KOPT-K1 (cell line): ENCODE results near the gene WBP11.

Source experiments
- H3K27ac ChIP-seq: fragments of 200-600 bp; sonication (generic); 2 replicates; pipeline ENCODE4 v1.5.1; 2016; ENCODE audit warnings: antibody characterized with exemption, mild to moderate bottlenecking, low read depth, low read length; ENCODE audit not compliant: poor library complexity, severe bottlenecking
- H3K36me3 ChIP-seq: fragments of 200-600 bp; sonication (generic); 2 replicates; pipeline ENCODE4 v1.5.1; 2017; ENCODE audit warnings: antibody characterized with exemption, mild to moderate bottlenecking, low read length, moderate library complexity; ENCODE audit not compliant: insufficient read depth
- H3K9me3 ChIP-seq: fragments of 200-600 bp; sonication (generic); 2 replicates; pipeline ENCODE4 v1.5.1; 2017; ENCODE audit warnings: antibody characterized with exemption, low read length, mild to moderate bottlenecking; ENCODE audit not compliant: insufficient read depth, poor library complexity, severe bottlenecking

WBP11 gene

DNA sequence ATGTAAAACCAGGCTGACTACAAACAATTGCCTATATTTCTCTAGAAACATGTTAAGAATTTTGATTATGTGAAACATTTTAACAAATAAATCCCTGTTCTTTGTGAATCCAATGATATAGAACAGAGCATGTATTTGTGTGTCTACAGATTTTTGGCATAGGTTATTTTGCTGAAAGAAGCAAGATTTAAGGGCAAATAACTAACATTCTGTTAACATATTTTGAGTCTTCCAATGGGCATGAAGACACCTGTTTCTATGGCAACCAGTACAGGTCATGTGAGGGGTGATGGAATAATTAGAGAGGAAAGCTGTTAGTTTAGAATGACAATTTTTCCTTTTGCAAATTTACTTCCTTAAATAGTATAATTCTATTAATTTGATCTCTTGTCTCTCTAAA lies 31.2 kb upstream of the WBP11 start:
- Histone ChIP-seq H3K9me3 (no peaks in the 10 kb centered on the region), H3K36me3 (no peaks in the 10 kb centered on the region), H3K27ac (no peak overlapping the region)

DNA sequence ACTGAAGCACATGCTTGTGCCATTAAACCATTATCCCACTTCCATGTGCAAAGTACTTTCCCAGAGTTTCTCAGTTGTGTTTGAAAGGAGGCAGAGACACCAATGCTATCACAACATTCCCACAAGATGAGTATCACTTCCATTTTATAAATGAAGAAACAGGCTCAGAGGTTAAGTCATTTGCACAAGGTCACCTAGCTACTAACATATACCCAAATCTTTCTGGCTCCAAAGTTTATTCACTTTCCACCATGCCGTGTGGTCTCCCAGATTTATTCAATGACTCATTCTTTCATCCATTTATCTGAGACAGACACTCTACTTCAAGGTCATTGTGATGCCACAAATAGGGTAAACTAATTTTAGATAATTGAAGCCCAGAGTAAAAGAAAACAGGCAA lies 30.7 kb upstream of the WBP11 start:
- no peaks in the 10 kb centered on the region for H3K36me3 ChIP-seq
- no peaks in the 10 kb centered on the region for H3K9me3 ChIP-seq
- no peak overlapping the region for H3K27ac ChIP-seq

DNA sequence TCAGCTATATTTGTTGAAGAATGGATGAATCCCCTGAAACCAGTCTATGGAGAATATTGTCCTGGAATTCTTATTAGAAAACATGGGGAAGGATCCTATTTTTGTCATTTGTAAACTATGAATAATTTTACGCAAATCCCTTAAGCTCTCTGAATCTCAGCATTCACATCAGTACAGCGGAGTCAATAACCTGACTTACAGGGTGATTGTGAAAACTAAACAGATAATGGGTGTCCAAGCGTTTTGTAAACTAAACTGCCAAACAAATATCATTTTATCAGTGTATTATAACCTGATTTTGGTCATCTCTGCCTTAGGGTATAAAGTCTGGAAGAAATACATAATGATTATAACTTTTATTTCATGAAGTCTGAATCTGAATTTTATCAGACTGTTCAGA lies 30.1 kb upstream of the WBP11 start:
- H3K36me3 ChIP-seq = no peaks in the 10 kb centered on the region
- H3K27ac ChIP-seq = no peak overlapping the region
- no peaks in the 10 kb centered on the region for H3K9me3 ChIP-seq

DNA sequence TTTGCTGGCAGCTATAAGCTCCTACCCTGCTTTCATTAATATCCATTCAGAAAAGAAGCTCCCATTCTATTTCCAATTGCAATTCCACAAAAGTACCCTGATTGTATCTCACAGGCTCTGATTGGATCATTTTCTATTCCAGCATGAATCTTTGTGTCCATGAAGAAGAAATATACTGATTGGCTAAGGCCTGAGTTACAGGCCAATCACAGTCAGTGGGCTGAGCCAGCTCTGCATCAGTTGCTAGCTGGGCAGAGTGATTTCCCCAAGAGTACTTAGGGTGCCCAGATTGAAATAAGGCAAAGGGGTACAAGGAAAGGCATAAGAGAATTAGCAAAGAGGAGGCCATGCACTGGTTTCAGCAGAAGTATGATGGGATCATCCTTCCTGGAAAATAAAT lies 25.6 kb upstream of the WBP11 start:
- Histone ChIP-seq H3K9me3 (no peaks in the 10 kb centered on the region), H3K36me3 (no peaks in the 10 kb centered on the region), H3K27ac (no peak overlapping the region)

DNA sequence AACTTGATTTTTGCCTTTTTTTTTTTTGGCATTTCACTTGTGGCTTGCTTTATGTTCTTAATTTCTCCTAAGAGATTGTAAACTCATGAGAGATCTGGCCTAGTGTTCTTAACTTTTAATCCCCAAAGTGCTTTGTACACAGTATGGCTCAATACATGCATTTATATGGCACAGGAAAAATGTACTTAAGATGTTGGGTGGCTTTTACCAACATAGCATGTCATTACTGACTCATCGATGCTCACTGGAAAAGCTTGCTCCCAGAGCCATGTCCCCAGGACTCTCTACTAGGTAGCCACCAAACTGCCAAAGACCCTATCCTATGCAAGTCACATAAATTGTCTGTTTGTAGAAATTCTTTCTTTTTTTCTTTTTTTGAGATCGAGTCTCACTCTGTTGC lies 23.8 kb upstream of the WBP11 start:
- Histone ChIP-seq H3K36me3 (no peaks in the 10 kb centered on the region), H3K9me3 (no peaks in the 10 kb centered on the region), H3K27ac (no peak overlapping the region)

DNA sequence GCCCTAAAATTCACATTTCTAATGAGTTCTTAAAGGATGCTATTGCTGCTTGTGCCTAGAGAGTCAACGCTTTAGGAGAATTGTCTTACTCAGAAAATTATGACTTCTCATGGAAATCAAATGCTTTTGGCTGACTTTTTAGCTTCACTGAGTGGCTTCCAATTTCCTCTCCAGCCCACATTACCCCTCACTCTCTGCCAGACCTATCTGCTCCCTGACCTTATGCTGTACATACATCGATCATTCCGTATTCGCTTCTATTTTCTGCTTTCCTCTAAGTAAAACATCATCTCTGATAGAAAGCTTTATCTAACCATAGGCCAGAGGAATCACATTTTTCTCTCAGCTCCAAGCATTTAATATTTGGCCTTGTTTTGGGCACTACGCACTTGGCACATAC lies 23.2 kb upstream of the WBP11 start:
- Histone ChIP-seq H3K36me3 (no peaks in the 10 kb centered on the region), H3K9me3 (no peaks in the 10 kb centered on the region), H3K27ac (no peak overlapping the region)

DNA sequence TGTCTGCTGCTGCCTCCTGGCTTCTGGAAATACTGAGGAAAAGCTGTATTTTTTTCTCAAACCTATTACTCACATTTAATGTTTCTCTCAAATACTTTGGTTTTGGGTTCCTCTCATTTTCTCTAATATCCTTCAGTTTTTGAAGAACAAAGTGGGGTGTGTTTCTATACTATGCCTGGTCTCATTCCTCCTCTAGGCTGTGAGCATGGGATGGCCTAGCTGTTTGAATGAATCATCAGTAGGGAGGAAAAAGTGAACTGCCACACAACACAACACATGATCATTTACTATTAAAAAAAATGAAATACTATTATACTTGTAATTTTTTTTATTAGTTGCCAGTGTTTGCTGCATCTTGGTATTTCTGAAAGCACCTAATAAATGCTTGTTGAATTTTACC lies 22.0 kb upstream of the WBP11 start:
- H3K36me3 ChIP-seq = no peaks in the 10 kb centered on the region
- no peak overlapping the region for H3K27ac ChIP-seq
- no peaks in the 10 kb centered on the region for H3K9me3 ChIP-seq

DNA sequence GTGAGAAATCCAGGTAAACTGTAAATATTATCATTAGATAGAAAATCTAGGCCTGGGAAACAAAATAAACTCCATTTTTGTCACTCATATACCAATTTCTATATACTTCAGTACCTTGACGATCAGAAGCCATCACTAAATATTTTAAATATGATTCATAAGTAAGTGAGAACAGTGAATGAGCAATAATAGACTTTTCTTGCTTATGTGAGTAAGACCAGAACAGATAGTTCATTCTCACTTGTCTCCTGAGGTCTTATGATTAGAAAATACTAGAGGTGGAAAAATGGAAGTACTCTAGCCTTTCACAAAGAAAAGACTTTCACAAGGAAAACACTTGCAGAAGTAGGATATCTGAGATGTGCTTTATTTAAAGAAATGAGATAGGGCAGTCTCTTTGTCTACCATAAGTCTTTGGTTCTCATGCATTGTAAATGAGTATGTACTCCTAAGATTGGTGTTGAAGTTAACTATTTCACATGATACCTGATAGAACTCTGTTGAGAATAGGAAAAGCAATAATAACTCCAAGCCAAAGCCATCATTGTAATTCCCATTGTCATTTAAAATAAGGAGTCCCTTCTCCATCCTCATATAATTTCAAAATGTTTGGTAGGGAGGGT lies 20.8 kb upstream of the WBP11 start:
- no peak overlapping the region for H3K27ac ChIP-seq
- H3K9me3 ChIP-seq = no peaks in the 10 kb centered on the region
- no peaks in the 10 kb centered on the region for H3K36me3 ChIP-seq

DNA sequence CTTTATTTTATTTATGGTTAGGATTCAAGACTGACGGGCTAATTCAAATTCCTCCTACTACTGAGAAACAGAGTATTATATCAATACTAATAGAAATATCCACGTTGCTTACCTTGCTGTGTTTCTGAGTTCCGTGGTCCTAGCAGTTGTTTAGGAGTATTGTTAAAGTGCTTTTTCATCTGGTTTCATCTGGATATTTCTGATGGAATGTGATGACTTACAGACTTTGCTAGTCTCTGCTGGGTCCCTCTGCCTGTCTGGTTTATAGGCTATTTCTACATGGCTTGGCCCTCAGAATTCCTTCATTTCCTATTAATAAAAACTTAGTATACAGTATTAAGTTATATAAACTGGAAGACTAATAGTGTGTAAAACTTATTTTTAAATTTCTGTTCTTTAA lies 10.7 kb upstream of the WBP11 start, which contains the start of gene SMCO3:
SMCO3 (minus strand) TSS at position 169 of the 400 bp plus-strand sequence. CDS start 7,502 bp downstream, outside the sequence.
- H3K27ac ChIP-seq = no peak within 1 kb of the TSS

DNA sequence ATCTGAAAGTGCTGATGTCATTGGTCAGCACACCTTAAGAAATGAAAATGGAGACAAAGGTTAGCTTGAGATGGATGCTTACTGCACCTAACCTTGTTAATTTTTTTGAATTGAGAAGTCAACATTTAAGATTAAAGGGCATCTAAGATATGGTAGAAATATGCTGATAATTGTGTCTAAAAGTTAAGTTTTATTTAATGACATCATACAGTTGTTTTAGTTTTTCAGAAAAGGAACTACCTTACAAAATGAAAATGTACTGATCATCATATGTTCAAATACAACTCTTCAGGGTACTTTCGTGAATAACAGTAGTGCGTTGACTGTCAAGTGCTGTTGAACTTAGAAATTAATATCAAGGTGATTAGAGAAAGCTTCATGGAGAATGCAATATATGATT lies 8.2 kb upstream of the WBP11 start:
- H3K9me3 ChIP-seq = no peaks in the 10 kb centered on the region
- H3K36me3 ChIP-seq = no peaks in the 10 kb centered on the region
- no peak overlapping the region for H3K27ac ChIP-seq

More for the DNA sequence above, 10.7 kb upstream of the WBP11 start, which contains the start of gene SMCO3:
- H3K36me3 ChIP-seq = no peaks in the 10 kb centered on the region
- no peaks in the 10 kb centered on the region for H3K9me3 ChIP-seq

DNA sequence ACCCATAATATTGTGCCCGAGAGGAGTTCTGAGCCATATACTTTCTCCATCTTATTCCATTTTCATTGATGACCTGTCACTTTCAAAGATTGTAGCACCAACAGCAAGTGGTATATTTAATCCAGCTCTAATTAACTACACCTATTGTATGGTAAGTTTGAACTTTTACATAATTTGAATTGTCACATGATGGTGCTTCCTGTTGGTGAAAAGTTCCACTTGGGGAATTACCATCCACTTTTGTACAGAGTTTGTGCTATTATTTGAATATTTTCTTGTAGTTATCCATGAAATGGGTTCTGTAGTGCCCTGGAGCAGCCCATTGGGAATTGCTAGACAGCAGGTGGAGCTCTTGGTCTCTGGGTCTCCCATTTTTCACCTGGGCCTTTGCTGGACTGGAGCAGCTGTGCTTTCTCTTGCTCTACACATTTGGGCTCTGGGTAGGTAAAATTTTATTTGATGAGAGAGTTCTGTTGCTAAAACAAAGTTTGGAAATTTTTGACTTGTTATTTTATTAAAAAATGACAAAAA lies 7.7 kb upstream of the WBP11 start:
- Histone ChIP-seq H3K9me3 (no peaks in the 10 kb centered on the region), H3K27ac (no peak overlapping the region), H3K36me3 (no peaks in the 10 kb centered on the region)

DNA sequence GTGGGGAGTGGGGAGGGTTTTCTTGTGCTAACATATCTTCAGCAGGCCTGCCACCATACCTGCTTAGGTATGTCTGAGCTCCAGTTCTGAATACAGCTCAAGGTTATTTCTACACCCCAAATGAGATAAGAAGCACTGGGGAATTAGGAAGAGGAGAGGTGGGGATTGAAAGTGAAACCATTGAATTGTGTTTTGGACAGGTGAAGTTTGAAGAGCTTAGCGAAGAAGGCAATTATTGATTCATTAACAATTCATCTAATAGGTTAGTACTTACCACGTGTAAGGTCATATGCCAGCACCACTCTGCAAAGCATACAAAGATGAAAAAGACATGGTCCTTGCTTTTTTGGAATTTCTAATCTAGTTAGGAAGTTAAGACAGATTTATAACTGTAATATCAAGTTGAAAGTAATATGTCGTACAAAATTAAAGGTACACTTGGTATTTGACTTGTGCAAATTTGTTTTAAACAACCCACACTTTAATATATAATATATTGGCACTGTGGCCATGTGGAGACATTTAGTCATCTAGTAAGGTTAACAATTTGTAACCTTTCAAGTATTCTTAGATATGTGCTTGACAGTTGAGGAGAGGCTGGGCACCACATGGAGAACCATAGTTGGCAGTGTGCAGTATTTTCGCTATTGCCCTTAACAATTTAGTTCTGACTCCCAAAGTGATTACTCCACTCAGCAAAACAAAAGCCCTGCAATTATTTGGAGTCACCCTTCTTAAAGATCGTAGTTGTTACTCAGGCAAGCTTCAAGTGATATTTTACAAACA lies 7.1 kb upstream of the WBP11 start:
- H3K9me3 ChIP-seq = no peaks in the 10 kb centered on the region
- H3K27ac ChIP-seq = no peak overlapping the region
- no peaks in the 10 kb centered on the region for H3K36me3 ChIP-seq

DNA sequence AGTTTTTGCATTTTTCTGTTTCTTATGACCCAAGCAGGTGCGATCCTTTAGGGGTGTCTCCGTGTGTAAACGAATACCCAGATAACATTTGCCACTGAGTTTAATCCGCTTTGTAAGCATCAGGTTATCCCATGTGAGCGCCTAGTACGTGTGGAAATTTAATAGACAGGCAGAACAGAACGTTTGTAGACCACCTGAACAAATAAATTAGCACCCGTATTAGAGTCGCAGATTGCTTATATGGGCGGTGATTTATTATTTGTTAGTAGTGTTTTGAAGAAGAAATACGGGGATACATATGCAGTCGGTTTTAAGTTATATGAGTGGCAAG lies 517 bp upstream of the WBP11 start:
- Histone ChIP-seq H3K9me3 (no peaks in the 10 kb centered on the region), H3K27ac (peak overlapping the region; percentile 78), H3K36me3 (peaks cover 25% of the 10 kb centered on the region)

DNA sequence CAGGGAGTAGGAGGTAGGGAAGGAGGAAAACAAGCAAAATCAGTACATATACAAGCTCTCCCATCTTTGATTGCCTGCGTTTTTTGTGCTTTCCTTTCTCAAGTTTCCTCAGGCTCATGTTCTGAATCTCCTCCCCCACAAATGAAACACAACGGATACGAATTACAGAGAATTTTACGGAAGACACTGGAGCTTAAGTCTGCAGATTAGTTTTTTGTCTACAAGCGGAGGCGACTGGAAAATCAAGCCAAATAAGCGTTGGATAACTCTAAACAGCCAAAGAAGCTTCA lies 612 bp downstream of the WBP11 start:
- H3K9me3 ChIP-seq = no peaks in the 10 kb centered on the region
- peaks cover 36% of the 10 kb centered on the region for H3K36me3 ChIP-seq
- peak overlapping the region; percentile 78 for H3K27ac ChIP-seq

DNA sequence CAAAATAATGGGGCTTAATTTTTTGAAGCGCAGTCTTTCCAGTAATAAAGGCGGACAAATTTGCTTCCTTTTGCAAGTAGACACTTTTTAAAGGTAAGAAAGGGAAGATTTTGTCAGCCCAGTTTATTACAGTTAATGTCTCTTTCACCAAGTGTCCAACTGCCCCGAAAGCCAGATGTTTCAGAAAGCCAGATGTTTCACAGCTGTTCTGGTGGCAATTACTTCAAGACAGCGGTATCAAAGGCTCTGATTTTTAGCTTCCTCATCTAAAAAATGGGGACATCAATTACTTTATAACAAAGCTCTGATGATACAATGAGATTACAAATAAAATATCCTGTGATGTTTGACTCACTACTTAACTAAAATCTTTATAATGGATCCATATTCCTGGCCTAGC lies 1.0 kb downstream of the WBP11 start:
- H3K36me3 ChIP-seq = peaks cover 40% of the 10 kb centered on the region
- no peaks in the 10 kb centered on the region for H3K9me3 ChIP-seq
- H3K27ac ChIP-seq = peak overlapping the region; percentile 78

DNA sequence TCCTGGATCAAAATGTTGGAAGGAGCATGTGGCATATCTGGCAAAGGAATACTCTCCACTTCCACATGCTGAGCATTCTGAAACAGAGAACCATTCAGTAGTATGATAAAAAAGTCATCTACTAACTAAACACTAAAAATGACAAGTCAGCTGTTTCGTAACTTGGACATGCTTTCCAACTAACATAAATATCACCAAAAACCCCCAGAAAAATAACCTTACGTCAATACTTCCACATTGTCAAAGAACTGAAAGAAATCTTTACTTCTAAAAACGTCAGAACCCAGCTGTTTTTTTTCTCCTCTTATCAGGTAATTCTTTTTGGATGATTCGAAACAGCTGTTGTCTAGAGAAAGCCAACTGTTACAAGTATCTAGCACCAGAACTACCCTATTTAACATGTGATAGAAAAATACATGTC lies 8.2 kb downstream of the WBP11 start:
- Histone ChIP-seq H3K9me3 (no peaks in the 10 kb centered on the region), H3K27ac (no peak overlapping the region), H3K36me3 (peaks cover 99% of the 10 kb centered on the region)
